Stimulated activated CD4-positive, alpha-beta T cell treated with anti-CD3 and anti-CD28 coated beads, Interleukin-2, amount 100 ng/mL, for 24 hours (primary cell): Measurements from ENCODE around the gene SLC5A3.
A peak's percentile ranks its signal among the peaks of the same experiment; 100 is the strongest.

Source experiments
- DNase-seq, 2 donors: peaks; one replicate each; pipeline ENCODE4 v3.0.0-alpha.2; 2020

The SLC5A3 gene

GRCh38 chr21:34073032-34073748, at the start of gene SLC5A3, which contains the start of gene MRPS6:
TSS of gene SLC5A3 (plus strand) at chr21:34073578. CDS start at chr21:34095199, 21,621 bp downstream.
TSS of gene MRPS6 (plus strand) at chr21:34073578. CDS start at chr21:34073701, 123 bp downstream.
- DNase-seq: peak; percentile 78 to 80

DNA sequence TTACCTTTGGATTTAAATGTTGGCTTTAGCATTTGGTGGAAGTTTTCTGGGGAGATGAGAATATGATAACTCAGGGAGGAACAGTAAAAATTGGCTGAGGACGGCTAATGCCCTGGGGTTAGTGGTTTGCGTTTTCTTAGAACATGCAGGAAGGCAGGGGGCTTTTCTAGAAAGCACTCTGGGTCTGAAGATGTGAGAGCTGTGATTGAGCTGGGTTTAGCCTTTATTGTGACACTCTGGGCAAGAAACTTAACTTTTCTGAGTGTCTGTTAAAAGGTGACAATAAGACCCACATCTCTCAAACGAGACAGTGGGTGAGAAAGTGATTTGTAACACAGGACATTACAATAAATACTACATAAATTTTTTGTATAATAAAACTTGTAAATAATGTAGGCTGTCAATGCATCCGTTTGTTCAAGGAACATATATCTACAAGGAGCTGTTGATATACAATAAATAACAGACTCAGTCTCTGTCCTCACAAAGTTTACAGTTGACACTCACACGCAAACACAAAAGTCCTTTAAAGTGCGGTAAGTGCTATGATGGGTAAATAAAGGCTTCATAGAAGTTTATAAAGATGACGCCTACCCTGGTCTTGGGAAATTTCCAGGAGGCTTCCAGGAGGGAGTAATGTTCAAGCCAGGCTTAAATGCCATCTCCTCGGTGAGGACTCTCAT, 49.5 kb upstream of the SLC5A3 start:
- DNase-seq: no peak

- DNase-seq: no peak
Measured at GRCh38 chr21:34024374-34024693, 49.0 kb upstream of the SLC5A3 start.

DNA sequence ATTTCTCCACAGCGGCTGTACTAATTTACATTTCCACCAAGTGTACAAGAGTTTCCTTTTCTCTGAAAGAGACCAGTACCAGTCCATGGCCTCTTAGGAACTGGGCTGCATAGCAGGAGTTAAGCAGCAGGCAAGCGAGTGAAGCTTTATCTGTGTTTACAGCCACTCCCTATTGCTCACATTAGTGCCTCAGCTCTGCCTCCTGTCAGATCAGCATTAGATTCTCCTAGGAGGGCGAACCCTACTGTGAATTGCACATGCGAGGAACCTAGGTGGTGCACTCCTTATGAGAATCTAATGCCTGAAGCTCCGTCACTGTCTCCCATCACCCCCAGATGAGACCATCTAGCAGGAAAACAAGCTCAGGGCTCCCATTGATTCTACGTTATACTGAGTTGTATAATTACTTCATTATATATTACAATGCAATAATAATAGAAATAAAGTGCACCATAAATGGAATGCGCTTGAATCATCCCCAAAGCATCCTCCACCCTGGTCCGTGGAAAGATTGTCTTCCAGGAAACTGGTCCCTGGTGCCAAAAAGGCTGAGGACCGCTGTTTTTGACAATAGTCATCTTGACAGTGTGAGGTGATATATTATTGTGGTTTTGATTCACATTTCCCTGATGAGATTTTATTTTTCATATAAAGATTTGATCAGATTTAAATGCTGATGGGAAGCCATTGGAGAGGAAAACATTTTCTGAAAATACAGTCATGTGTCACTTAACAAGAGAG, 45.5 kb upstream of the SLC5A3 start:
- no peak for DNase-seq

DNA sequence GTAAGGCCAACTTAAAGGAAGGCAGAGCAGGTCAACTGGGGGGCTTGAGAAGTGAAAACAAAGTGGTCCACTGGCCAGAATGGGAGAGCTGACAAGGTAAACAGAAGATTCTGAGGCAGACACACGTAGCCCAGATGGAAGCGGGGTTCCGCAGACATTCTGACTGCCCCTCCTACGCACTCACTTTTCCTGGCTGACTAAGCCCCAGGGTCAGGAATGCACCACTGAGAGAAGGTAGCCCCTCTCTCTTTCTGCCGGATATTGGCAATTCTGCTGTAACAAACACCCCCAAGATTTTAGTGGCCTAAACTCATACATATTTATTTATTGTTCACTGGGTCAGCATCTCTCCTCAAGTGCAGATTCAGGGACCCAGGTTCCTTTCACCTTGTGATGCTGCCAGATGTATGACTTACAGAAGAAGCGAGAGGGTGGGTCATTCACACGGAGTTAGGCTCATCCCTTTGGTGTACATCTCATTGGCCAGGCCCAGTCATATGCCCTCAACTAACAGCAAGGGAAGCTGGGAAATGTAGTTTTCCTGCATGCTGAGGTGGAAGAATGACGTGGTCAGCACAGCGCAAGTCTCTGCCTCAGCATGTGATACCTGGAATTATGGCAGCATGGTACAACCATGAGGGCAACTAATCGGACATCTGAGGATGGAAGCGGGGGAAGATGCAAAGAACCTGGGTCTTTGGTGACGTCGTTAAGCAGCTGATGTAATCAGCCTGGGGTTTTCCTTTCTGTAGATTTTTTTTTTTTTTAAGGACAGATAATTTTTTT, 43.4 kb upstream of the SLC5A3 start:
- DNase-seq: peak; percentile 38 to 53

GRCh38 chr21:34031835-34032370, 41.5 kb upstream of the SLC5A3 start:
- no peak for DNase-seq

GRCh38 chr21:34034369-34035014, 38.9 kb upstream of the SLC5A3 start:
- DNase-seq: no peak

DNA sequence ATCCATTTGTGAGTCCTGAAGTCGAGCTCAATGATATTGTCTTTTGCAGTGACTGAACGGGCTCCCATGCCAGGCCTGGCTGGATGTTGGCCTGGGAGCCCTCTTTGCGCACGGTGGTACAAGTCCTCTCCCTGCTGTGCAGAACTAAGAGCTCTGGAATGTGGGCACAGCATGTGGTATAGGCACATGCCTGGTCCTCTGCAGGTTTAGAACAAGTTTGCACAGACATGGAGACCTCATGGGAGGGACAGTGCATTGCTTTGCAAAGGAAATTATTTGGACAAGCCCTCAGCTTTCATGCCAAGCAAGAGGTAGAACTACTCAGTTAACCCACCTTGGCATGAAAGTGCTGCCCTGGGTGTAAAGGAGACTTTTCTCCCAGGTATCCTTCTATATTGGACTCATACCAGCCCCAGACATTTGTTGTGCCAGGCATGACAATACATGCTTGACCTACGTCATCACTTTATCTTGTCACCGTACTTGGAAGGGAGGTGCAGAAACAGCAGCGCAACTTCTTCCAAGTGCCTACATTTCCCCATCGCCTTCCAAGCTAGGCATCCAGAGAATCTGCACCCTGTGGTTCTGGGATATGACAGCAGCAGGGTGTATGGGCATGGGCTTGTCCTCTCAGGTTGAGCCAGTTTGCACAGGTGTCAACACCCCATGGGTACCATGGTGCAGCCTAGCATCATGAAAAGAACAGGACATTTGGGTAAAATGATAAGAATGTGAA, 37.6 kb upstream of the SLC5A3 start:
- no peak for DNase-seq

- no peak for DNase-seq
Measured at GRCh38 chr21:34037009-34037795, 36.2 kb upstream of the SLC5A3 start.

- DNase-seq: no peak
Measured at GRCh38 chr21:34039678-34040382, 33.5 kb upstream of the SLC5A3 start.

DNA sequence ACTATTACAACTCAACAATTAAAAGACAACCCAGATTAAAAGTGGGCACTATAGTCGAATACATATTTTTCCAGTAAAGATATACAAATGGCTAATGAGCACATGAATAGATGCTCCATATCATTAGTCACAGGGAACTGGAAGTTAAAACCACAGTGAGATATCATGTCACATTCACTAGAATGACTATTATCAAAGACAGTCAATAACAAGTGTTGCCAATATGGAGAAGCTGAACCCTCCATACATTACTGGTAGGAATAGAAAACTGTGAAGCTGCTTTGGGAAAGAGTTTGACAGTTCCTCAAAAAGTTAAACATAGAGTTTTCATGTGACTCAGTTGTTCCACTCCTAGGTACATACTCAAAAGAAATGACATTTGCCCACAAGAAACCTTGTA, 30.6 kb upstream of the SLC5A3 start:
- no peak for DNase-seq

DNA sequence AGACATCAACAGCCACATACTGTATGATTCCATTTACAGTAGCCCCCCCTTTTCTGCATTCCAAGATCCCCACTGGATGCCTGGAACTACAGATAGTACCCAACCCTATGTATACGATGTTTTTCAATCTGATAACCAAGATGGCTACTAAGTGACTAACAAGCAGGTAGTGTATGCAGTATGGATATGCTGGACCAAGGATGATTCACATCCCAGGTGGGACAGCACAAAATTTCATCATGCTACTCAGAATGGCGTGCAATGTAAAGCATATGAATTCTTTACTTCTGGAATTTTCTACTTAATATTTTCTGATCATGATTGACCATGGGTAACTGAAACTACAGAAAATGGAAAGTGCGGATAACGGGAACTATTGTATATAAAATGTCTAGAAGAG, 30.0 kb upstream of the SLC5A3 start:
- DNase-seq: no peak

DNA sequence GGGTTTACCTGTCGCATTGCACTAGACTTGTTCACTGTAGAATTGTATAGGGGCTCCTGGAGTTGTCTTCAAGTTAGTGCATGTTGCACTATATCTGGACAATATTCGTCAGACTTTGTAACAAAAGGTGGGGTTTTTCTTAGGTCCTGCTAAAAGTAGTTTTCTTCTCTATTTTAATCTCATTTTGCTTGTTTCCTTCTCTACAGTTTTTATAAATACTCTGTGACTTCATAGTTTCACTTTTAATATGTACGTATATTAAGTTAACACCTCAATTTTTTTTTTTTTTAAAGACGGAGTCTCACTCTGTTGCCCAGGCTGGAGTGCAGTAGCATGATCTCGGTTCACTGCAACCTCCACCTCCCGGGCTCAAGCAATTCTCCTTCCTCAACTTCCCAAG, 26.5 kb upstream of the SLC5A3 start:
- no peak for DNase-seq

DNA sequence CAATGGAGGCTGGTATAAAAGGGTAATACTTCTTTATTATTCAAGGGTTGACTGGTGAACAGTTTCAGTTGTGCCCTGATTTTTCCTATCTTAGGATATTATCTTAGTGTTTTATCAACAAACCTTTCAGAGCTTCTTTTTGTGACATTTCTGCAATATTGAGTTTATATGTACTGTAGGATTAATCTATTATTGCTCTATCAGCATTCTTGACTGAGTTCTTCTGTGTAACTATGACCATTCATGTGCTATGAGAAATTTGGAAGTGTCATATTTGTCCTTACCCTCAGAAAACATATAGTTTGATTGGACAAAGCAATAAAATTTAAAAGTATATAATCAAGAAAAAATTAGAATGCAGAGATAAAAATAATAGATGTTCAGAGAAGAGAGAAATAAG, 25.5 kb upstream of the SLC5A3 start:
- DNase-seq: no peak

DNA sequence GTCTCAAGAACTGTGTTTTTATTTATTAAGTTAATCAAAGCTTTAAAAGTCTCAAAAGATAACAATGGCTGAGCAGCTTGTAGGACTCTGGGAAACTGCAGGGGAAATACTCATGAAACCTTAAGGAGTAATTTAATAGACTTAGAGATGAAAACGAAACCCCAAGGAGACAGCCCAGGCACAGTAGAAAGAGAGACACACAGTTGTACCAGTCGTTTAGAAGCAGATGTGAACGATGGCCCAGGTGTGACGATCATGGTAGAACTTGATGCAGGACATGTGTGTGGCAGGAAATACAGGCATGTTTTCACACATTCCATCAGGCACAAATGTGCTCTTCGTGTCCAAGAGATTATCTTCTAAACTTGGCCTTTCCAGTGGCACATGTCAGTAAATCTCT, 21.2 kb upstream of the SLC5A3 start:
- DNase-seq: no peak

DNA sequence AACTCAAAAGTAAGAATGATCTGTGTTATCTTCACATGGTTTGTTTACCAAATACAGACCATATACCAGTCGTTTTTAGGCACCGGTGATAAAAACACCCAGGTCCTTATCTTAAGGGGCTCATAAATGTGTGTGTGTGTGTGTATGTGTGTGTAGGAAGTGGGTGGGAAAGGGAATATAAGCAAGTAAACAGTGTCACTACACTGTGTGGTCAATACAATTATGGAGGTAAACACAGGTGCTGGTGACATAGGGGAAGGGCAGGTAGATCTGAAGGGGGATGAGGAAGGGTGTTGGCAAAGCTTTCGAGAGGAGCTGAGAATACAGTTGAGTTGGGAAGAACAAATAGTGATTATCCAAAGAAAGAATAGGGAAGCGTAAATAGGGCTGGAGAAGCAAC, 19.1 kb upstream of the SLC5A3 start:
- DNase-seq: no peak

DNA sequence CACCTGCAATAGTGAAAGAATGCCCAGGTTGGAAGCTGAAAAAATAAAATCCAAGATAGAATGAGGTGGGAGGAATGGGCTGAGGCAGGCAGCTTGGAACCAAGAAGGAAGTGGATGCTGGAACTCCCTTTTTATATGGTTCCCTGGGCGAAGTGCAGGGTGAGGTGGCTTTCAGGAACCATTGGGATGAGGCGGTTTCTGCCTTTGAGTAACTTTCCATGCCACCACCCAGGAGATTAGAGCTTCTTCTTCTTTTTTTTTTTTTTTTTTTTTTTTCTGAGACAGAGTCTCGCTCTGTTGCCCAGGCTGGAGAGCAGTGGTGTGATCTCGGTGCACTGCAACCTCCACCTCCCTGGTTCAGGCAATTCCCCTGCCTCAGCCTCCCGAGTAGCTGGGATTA, 17.8 kb upstream of the SLC5A3 start:
- no peak for DNase-seq

- no peak for DNase-seq
Measured at GRCh38 chr21:34061983-34062382, 11.4 kb upstream of the SLC5A3 start.

- no peak for DNase-seq
Measured at GRCh38 chr21:34065027-34065426, 8.4 kb upstream of the SLC5A3 start.

DNA sequence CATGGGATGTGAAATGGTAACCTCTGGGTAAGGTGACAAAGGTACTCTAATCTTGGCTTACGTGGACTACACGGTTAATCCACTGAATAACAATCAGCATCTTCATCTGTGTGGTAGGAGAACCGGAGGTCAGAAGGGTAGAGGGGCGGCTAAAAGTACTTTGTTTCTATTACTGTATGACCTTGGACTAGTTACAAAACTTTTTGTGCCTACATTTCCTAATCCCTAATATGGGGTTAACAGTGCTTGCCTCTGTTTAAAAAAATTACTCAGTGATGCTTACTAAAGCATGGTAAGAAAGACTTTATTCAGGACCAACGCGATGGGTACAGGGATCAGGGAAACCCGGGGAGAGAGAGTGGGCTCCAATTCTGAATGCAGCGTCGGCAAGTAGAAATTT, 1.7 kb upstream of the SLC5A3 start:
- DNase-seq: no peak
